Nephron progenitor cell (in vitro differentiated cells): ENCODE results near the gene GALNS.

ENCODE experiments used
- DNase-seq: peaks from one replicate; pipeline ENCODE4 v3.0.0; 2021
- H3K27ac Mint-ChIP-seq: 2 replicates; pipeline ENCODE4 v1.8.0; 2021; ENCODE audit warnings: mild to moderate bottlenecking, moderate library complexity, mixed read lengths
- H3K27me3 Mint-ChIP-seq: 2 replicates; pipeline ENCODE4 v1.8.0; 2021; ENCODE audit warnings: mild to moderate bottlenecking, low read depth, mixed read lengths; ENCODE audit not compliant: poor library complexity
- H3K36me3 Mint-ChIP-seq: 2 replicates; pipeline ENCODE4 v1.8.0; 2021; ENCODE audit warnings: low read depth, mixed read lengths
- H3K4me1 Mint-ChIP-seq: 2 replicates; pipeline ENCODE4 v1.8.0; 2021; ENCODE audit warnings: mixed read lengths
- H3K4me3 Mint-ChIP-seq: 2 replicates; pipeline ENCODE4 v1.8.0; 2021; ENCODE audit warnings: mild to moderate bottlenecking, moderate library complexity, mixed read lengths
- H3K9me3 Mint-ChIP-seq: 2 replicates; pipeline ENCODE4 v1.8.0; 2021; ENCODE audit warnings: mild to moderate bottlenecking, moderate library complexity, mixed read lengths
- CTCF ChIP-seq: fragments of 200-600 bp; sonication (generic); IDR thresholded peaks from 2 replicates; pipeline ENCODE4 v1.5.0; 2021; ENCODE audit warnings: antibody characterized with exemption

GALNS gene

DNA sequence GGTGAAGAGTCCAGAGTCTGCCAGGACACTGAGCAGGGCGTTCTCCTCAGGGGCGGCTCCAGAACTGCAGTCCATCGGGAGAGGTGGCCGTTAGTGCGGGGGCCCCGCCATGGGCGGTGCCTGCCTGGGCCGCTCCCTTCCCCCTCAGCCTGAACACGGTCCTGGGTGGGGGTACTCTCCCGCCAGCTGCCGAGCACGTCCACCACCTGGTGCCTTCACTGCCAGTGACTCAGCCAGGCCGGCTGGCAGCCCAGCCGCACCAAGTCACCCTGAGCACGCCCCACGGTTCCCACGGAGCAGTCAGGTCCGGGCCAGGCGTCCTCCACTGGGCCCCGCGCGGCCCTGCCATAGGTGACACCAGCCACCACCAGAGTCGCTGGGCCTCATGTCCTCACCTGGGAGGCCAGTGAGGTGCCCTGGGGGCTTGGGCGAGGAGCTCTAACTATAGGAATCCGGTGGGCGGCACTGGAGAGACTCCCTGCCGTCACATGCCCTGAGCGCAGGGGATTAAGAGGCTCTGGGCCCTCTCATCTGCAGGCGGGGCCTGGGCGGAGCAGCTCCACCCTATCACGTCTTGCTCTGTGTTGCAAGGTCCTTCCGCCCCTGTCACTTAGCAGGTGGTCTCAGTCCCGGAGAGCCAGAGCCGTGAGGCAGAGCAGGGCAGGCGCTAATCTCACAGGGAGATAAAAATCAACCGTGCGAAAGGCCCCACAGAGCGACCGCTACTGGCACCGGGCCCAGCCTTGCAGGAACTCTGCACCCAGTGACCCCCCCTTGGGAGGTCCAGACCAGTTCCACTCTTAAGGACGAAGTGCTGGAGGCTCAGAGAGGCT lies 86.1 kb downstream of the GALNS start:
- H3K4me3 Mint-ChIP-seq, result peak overlapping the region; percentile 52
- H3K36me3 Mint-ChIP-seq, result no peaks in the 10 kb centered on the region
- TF ChIP-seq CTCF, result no peak
- DNase-seq, result peak; percentile 76
- H3K27me3 Mint-ChIP-seq, result peaks cover 17% of the 10 kb centered on the region
- H3K9me3 Mint-ChIP-seq, result no peaks in the 10 kb centered on the region
- peaks cover 68% of the 10 kb centered on the region for H3K4me1 Mint-ChIP-seq
- H3K27ac Mint-ChIP-seq, result no peak overlapping the region

- no peaks in the 10 kb centered on the region for H3K9me3 Mint-ChIP-seq
- H3K4me3 Mint-ChIP-seq, result peak overlapping the region; percentile 50
- H3K36me3 Mint-ChIP-seq, result no peaks in the 10 kb centered on the region
- no peak overlapping the region for H3K27ac Mint-ChIP-seq
- peaks cover 74% of the 10 kb centered on the region for H3K4me1 Mint-ChIP-seq
- peaks cover 20% of the 10 kb centered on the region for H3K27me3 Mint-ChIP-seq
- DNase-seq, result peak; percentile 74
- TF ChIP-seq CTCF, result no peak
Measured at GRCh38 chr16:88769617-88770460, 86.9 kb downstream of the GALNS start.

- TF ChIP-seq CTCF, result no peak
- peaks cover 65% of the 10 kb centered on the region for H3K4me1 Mint-ChIP-seq
- H3K27ac Mint-ChIP-seq, result no peak overlapping the region
- H3K4me3 Mint-ChIP-seq, result no peak overlapping the region
- peaks cover 24% of the 10 kb centered on the region for H3K27me3 Mint-ChIP-seq
- no peaks in the 10 kb centered on the region for H3K9me3 Mint-ChIP-seq
- no peak for DNase-seq
- H3K36me3 Mint-ChIP-seq, result no peaks in the 10 kb centered on the region
Measured at GRCh38 chr16:88768071-88768783, 88.5 kb downstream of the GALNS start.

DNA sequence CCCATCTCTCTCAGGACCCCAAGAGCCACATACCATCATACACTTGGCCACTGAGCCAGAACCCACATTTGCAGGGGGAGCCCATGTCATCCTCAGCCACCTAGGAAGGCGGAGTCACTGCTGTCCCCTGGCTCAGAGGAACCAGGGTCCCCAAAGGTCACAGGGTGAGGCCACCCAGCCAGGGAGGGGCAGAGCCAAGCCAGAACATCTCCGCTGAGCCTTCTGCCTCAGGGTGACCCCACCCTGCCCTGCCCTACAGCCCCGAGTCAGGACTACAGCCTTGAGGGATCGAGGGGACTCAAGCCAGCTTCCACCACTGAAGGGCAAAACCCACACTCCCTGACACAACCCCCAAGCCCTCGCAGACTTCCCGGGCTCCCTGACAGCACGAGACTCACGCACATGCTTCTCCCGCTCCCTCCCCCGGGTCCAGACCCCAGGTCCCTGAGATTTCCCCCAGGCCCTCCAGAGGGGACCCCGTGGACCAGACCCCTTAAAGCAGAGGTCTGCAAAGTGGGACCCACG lies 89.1 kb downstream of the GALNS start:
- H3K9me3 Mint-ChIP-seq, result no peaks in the 10 kb centered on the region
- H3K27ac Mint-ChIP-seq, result no peak overlapping the region
- DNase-seq, result no peak
- no peak for TF ChIP-seq CTCF
- H3K4me3 Mint-ChIP-seq, result no peak overlapping the region
- H3K36me3 Mint-ChIP-seq, result no peaks in the 10 kb centered on the region
- peaks cover 24% of the 10 kb centered on the region for H3K27me3 Mint-ChIP-seq
- H3K4me1 Mint-ChIP-seq, result peaks cover 61% of the 10 kb centered on the region

- Mint-ChIP-seq H3K27me3 (peaks cover 24% of the 10 kb centered on the region), H3K36me3 (no peaks in the 10 kb centered on the region), H3K4me3 (no peak overlapping the region), H3K4me1 (peaks cover 60% of the 10 kb centered on the region), H3K27ac (no peak overlapping the region), H3K9me3 (no peaks in the 10 kb centered on the region)
- no peak for TF ChIP-seq CTCF
- no peak for DNase-seq
Measured at GRCh38 chr16:88766975-88767374, 89.8 kb downstream of the GALNS start.
